Chondrocyte (in vitro differentiated cells): Measurements from ENCODE around the gene PER3. TPM values are rescaled to one million over a fixed set of nuclear protein-coding genes. Genes with fewer than 3 reads are reported as not detected.

Experiments
- DNase-seq: peaks from one replicate; pipeline ENCODE4 v3.0.0; 2021; ENCODE audit warnings: mixed read lengths, low spot score
- H3K27ac Mint-ChIP-seq: one replicate; pipeline ENCODE4 v1.8.0; 2021; ENCODE audit warnings: mild to moderate bottlenecking, moderate library complexity, mixed read lengths; ENCODE audit not compliant: unreplicated experiment
- H3K27me3 Mint-ChIP-seq: 2 replicates; pipeline ENCODE4 v1.8.0; 2021; ENCODE audit warnings: low read depth, mixed read lengths
- H3K36me3 Mint-ChIP-seq: 2 replicates; pipeline ENCODE4 v1.8.0; 2021; ENCODE audit warnings: low read depth, mixed read lengths
- H3K4me1 Mint-ChIP-seq: 2 replicates; pipeline ENCODE4 v1.8.0; 2021; ENCODE audit warnings: low read depth, mild to moderate bottlenecking, mixed read lengths
- H3K4me3 Mint-ChIP-seq: one replicate; pipeline ENCODE4 v1.8.0; 2021; ENCODE audit warnings: mild to moderate bottlenecking, moderate library complexity, mixed read lengths; ENCODE audit not compliant: unreplicated experiment
- H3K9me3 Mint-ChIP-seq: 2 replicates; pipeline ENCODE4 v1.8.0; 2021; ENCODE audit warnings: low read depth, mixed read lengths
- CTCF ChIP-seq: fragments of 200-600 bp; sonication (generic); IDR thresholded peaks from 2 replicates; pipeline ENCODE4 v1.5.0; 2021; ENCODE audit warnings: antibody characterized with exemption, mild to moderate bottlenecking, moderate library complexity
- total RNA-seq: library from RNA; stranded (reverse); gene quantifications from 3 replicates; pipeline ENCODE4 v1.2.1, GENCODE V29; 2021

The PER3 gene
- total RNA-seq, 1 donor from 2014 or later = 4.2 TPM

DNA sequence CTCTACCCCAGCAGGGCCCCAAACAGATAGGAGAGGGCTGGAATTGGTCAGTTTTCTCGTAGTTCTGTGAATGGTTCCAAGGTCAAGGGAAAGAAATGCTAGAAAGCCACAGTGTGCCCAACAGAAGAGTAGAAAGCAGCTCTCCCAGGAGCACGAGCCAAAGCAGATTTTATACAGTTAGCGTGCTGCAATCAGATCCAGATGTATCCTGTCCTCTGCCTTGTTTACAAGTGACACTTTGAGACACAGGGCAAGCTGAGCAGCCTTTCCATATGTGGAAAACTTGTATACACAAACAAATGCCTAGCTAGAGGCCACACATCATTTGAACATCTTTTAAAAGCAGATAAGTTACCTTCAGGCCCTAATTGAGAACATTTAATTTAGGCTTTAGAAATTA lies 6.5 kb upstream of the PER3 start:
- H3K4me1 Mint-ChIP-seq = peaks cover 13% of the 10 kb centered on the region
- no peak overlapping the region for H3K4me3 Mint-ChIP-seq
- H3K9me3 Mint-ChIP-seq = no peaks in the 10 kb centered on the region
- no peak for DNase-seq
- no peak for TF ChIP-seq CTCF
- no peak overlapping the region for H3K27ac Mint-ChIP-seq
- H3K36me3 Mint-ChIP-seq = peaks cover 13% of the 10 kb centered on the region
- no peaks in the 10 kb centered on the region for H3K27me3 Mint-ChIP-seq

DNA sequence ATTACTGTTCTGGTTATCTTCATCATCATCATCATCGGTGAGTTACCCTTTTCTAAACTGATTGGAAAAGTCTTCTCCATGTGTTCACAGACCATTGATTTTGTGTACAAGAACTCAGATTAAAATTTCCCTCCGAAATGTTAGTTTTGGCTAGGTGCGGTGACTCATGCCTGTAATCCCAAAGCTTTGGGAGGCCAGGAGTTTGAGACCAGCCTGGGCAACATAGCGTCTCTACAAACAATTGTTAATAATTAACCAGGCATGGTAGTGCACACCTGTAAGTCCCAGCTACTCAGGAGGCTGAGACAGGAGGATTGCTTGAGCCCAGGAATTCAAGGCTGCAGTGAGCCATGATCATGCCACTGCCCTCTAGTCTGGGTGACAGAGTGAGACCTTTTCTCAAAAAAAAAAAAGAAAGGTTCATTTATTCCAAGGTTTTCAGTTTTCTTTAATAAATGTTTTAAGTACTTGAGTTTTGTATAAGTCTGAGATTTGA lies 5.9 kb upstream of the PER3 start:
- H3K4me3 Mint-ChIP-seq = no peak overlapping the region
- no peaks in the 10 kb centered on the region for H3K9me3 Mint-ChIP-seq
- peaks cover 13% of the 10 kb centered on the region for H3K36me3 Mint-ChIP-seq
- no peak for TF ChIP-seq CTCF
- H3K4me1 Mint-ChIP-seq = peaks cover 14% of the 10 kb centered on the region
- no peak overlapping the region for H3K27ac Mint-ChIP-seq
- no peak for DNase-seq
- no peaks in the 10 kb centered on the region for H3K27me3 Mint-ChIP-seq

GRCh38 chr1:7780976-7781375 lies 3.1 kb upstream of the PER3 start:
- no peak for DNase-seq
- Mint-ChIP-seq H3K4me3 (no peak overlapping the region), H3K4me1 (peaks cover 12% of the 10 kb centered on the region), H3K27me3 (no peaks in the 10 kb centered on the region), H3K36me3 (peaks cover 6% of the 10 kb centered on the region), H3K9me3 (no peaks in the 10 kb centered on the region), H3K27ac (no peak overlapping the region)
- TF ChIP-seq CTCF = no peak

DNA sequence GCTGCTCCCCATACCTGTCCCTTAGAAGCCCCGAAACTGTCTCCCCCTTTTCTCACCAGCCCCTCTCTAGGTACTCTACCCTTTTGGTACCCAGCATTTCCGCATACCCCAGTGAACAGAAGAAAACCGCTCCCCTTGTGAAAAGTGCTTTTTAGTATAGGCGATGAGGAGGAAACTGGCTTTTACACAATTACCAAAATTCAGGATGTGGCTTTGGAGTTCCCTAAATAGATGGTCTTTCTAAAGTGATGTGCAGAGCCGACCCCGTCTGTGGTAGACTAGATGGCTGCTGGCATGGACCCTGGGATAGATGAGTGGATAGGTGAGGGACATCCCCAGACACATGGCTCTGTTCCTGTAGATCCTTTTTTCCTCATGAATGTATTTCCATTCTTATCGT lies 2.6 kb upstream of the PER3 start:
- no peak overlapping the region for H3K4me3 Mint-ChIP-seq
- H3K9me3 Mint-ChIP-seq = no peaks in the 10 kb centered on the region
- no peak overlapping the region for H3K27ac Mint-ChIP-seq
- no peaks in the 10 kb centered on the region for H3K27me3 Mint-ChIP-seq
- no peak for DNase-seq
- TF ChIP-seq CTCF = no peak
- peaks cover 6% of the 10 kb centered on the region for H3K36me3 Mint-ChIP-seq
- peaks cover 12% of the 10 kb centered on the region for H3K4me1 Mint-ChIP-seq

DNA sequence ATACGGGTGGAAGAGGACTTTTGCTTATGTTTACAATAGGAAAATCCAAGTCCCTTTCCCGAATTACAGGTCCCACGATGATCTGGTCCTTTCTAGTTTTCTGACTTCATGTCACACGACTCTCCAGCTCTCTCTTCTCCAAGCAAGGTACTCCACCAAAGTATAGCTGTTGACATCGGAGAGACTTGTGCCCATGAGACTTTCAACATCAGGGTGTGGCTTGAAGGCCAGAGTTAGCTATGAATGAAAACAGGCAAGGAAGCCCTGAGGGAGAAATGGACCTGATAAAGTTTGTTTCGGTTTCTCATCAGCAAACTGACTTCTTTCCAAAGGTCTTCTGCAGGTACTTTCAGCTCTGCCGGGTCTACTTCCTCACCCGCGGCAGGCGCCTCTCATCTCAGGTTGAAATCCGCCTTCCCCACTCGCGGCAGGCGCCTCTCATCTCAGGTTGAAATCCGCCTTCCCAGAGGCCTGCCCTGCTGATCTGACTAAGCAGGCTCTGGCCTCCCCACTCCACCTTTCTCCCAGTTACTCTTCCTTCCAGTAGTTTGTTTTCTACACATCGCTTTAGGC lies 2.1 kb upstream of the PER3 start:
- peak overlapping the region; percentile 25 for H3K4me3 Mint-ChIP-seq
- no peak for DNase-seq
- no peak for TF ChIP-seq CTCF
- no peaks in the 10 kb centered on the region for H3K9me3 Mint-ChIP-seq
- H3K4me1 Mint-ChIP-seq = peaks cover 12% of the 10 kb centered on the region
- peaks cover 6% of the 10 kb centered on the region for H3K36me3 Mint-ChIP-seq
- no peaks in the 10 kb centered on the region for H3K27me3 Mint-ChIP-seq
- H3K27ac Mint-ChIP-seq = peak overlapping the region; percentile 90
